Stomach (tissue), 4 donors: Measurements from ENCODE around the gene TMEM229B.

Experiments
- CTCF ChIP-seq, 7 experiments: fragments of 450-650 bp in 4 of 7; fragments of 200-600 bp in 3 of 7; sonication (generic) in 3 of 7; IDR thresholded peaks; one replicate each; pipeline ENCODE4 v1.5.1; 2016 to 2019; ENCODE audit warnings: antibody characterized with exemption in 7 of 7, control low read depth in 2 of 7, mild to moderate bottlenecking in 1 of 7
- EP300 ChIP-seq: sonication (generic); formaldehyde crosslinking; IDR thresholded peaks from one replicate; pipeline ENCODE4 v1.6.1; 2017; ENCODE audit warnings: antibody characterized with exemption
- POLR2A ChIP-seq, 4 donors: fragments of 450-650 bp; IDR thresholded peaks; one replicate each; pipeline ENCODE4 v1.6.1; 2016; ENCODE audit warnings: antibody characterized with exemption in 4 of 4, control low read depth in 2 of 4, mild to moderate bottlenecking in 1 of 4, moderate library complexity in 1 of 4

DNA sequence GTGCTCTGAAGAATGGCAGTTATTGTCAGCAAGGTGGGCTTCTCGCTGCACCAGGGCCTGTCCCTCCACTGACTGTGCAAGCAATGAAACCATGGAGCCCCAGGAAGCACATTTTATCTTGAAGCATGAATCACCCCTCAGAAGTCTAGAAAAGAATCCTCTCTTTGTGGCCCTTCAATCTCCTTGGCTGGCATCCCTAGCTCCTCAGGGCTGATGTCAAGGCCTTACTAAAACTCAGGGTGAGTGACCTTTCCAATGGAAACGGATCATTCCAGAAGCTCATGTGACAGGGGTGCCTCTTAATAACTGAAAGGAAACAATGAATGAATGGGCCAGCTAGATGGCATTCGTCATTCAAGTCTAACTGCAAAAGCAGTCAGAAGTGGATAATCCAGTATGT, 22.3 kb upstream of the TMEM229B start:
- TF ChIP-seq CTCF (IDR thresholded peaks at IDR 0.05) = no peak
- TF ChIP-seq POLR2A (IDR thresholded peaks at IDR 0.05) = no peak
- no peak for TF ChIP-seq EP300
